GM18505 (cell line): ENCODE results near the gene POC1B.
A peak's percentile ranks its signal among the peaks of the same experiment; 100 is the strongest.

Source experiments
- ATAC-seq: cut with Tn5 transposase; IDR thresholded peaks from one replicate; pipeline ENCODE4 v1.9.1; 2021; ENCODE audit not compliant: unreplicated experiment
- POLR2A ChIP-seq: IDR thresholded peaks from 4 replicates; pipeline ENCODE4 v1.6.1; 2011; ENCODE audit warnings: borderline replicate concordance; ENCODE audit not compliant: insufficient read depth, insufficient read length; ENCODE audit errors: extremely low read depth

Gene POC1B

DNA sequence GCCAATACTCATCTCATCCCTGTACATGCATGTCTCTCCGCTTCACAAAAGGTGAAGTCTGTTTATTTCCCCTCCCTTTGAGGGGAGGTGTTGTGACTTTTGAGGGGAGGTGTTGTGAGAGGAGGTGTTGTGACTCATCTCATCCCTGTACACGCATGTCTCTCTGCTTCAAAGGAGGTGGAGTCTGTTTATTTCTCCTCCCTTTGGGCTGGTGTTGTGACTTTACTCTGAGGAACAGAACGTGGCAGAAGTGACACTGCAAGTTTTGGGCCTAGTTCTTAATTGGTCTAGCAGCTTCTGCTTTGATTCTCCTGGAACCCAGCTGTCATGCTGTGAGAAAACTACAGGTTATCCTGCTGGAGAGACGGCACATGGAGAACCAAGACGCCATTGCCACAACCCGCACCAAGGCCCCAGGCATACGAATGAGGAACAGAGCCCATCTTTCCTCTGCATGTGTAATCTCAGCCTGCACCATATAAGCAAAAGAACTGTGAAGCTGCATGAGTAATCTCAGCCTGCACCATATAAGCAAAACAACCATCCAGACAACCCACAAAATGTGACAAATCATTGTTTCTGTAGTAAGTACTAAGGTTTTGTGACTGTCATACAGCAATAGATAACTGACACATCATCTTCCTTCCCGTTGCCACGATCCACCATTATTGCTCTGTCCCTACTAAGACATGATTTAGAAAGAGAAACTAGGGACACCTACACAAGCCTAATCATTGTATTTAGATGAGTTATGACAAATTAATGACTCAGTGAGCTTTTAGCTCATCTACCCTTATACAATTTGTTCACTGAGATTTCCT lies 31.2 kb downstream of the POC1B start:
- peak; percentile 53 for ATAC-seq

DNA sequence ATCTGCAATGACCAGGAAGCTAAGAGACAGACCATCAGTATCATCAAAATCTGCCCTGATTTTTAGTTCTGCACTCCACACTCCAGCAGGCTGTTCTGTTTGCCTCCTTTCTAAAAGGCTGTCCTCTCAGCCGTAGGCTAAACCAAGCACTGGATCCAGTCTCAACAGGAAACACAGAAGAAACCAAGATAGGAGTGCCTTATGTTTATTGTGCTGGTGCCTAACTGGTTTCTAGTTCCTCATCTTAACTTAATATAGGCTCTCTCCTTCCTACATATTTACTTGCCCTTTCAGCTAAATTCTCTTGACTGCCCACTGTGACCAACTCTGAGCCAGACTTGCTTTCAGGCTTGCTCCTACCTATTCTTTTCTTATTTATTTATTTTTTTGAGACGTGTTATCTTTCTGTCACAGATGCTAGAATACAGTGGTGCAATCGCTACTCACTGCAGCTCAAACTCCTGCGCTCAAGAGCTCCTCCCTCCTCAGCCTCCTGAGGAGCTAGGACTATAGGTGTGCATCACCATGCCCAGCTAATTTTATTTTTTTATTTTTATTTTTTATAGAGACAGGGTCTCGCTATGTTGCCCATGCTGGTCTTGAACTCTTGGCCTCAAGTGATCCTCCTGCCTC lies 32.1 kb downstream of the POC1B start:
- peak; percentile 53 for ATAC-seq
- TF ChIP-seq POLR2A, result no peak

More for the DNA sequence above, 31.2 kb downstream of the POC1B start:
- TF ChIP-seq POLR2A, result no peak

DNA sequence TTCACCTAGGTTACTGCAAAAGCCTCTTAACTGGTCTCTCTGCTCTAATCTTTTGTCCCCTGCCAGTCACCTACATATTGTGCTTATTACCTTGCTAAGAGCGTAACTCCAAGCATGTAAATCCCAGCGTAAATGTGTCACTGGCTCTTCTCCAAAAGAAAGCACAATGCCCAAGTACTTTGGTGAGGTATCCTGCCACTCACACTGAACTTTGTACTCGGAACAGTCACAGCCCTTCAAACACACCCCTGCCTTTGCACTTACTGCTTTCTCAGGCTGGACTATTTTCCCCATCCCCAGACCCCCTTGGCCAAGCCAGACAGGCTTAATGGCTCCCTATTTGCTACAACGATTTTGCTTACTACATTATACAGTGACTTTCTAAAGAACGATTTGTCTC lies 33.0 kb downstream of the POC1B start:
- TF ChIP-seq POLR2A, result no peak
- ATAC-seq, result no peak

DNA sequence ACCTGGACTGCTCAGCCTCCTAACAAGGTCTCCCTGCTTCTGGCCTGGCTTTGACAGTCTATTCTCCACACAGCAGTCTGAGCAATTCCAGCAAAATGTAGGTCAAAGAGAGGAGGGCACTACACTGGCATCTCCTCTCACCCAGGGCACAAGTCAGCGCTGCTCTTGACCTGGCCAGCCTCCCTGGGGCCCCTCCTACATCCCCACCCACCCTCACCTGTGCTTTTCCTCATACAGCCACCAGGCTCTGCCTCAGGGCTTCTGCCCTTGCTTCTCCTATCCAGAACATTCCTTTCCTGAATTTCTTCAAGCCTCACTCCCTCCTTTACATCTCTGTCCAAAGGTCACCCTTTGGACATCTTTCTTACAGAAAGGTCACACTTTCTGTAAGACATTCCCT lies 34.9 kb downstream of the POC1B start:
- TF ChIP-seq POLR2A, result no peak
- no peak for ATAC-seq

- no peak for ATAC-seq
- TF ChIP-seq POLR2A, result no peak
Measured at GRCh38 chr12:89486264-89486663, 39.6 kb downstream of the POC1B start.

- ATAC-seq, result no peak
Measured at GRCh38 chr12:89484470-89484869, 41.4 kb downstream of the POC1B start.

DNA sequence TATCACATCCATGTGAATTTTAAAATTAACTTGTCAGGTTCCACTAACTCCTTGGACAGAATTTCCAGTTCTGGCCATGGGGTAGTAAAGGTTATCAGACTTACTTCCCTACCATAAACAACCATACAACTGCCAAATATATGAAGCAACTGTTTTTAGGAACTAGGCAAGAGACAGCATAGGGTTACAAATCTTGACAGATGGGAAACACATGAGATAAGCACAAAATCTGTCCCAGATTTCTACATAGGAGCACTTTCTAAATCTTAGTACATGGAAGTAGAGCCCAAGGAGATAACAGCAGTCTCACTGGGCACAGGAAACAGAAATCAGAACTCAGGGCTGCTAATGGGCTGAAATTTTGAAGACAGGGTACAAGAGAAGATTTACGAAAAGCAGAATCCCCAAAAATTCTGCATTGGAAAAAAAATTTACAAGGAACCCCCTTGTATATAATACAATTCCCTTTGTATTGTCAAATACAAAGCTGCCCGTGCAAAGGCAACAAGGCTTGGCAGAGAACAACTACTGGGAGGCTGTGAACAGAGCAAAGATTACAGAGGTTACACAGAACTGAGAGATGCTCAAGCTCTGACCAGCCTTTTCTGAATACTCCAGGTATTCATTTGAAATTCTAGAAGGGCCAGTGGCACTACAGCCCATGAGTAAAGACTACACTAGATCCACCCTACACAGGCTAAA lies 44.5 kb downstream of the POC1B start:
- TF ChIP-seq POLR2A, result no peak
- no peak for ATAC-seq

More at GRCh38 chr12:89484470-89484869, 41.4 kb downstream of the POC1B start:
- no peak for TF ChIP-seq POLR2A

- no peak for ATAC-seq
- no peak for TF ChIP-seq POLR2A
Measured at GRCh38 chr12:89479982-89480381, 45.9 kb downstream of the POC1B start.

DNA sequence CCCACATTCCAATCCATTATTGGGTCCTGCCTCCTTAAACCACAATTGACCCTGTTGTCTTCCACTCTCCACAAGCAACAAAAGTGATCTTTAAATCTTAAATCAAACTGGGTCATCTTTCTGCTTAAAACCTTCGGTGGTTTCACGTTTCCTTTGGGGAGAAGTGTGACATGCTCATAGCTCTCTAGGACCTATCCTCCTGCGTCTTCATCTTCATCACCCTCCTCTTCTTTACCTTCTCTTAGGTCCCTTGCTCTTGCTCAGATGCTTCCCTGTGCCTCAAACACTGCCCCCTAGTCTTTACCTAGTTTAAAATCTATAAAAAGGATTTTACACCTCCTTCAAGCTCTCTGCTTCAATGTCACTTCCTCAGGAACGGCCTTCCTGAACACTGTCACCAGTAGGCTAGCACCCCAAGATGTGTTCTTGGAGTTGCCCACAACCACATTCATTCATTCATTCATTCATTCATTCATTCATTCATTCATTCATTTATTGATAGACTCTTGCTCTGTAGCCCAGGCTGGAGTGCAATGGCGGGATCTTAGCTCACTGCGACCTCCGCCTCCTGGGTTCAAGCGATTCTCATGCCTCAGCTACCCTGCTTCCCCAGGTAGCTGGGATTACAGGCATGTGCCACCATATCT lies 48.1 kb downstream of the POC1B start:
- no peak for TF ChIP-seq POLR2A
- no peak for ATAC-seq

- ATAC-seq, result no peak
- TF ChIP-seq POLR2A, result no peak
Measured at GRCh38 chr12:89476904-89477595, 48.8 kb downstream of the POC1B start.

DNA sequence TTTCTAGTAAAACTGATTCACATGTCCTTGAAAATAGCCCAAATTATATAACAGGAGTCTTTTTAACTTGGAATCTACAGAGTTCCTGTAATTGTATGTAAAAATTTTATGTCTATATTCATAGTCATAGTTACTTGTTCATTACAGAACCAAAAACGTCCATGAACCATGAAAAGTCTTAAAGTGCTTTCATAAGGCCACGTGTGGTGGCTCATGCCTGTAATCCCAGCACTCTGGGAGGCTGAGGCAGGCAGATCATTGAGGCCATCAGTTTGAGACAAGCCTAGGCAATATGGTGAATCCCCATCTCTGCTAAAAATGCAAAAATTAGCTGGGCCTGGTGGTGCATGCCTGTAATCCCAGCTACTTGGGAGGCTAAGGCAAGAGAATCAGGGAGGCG lies 49.6 kb downstream of the POC1B start:
- ATAC-seq, result no peak
- no peak for TF ChIP-seq POLR2A

DNA sequence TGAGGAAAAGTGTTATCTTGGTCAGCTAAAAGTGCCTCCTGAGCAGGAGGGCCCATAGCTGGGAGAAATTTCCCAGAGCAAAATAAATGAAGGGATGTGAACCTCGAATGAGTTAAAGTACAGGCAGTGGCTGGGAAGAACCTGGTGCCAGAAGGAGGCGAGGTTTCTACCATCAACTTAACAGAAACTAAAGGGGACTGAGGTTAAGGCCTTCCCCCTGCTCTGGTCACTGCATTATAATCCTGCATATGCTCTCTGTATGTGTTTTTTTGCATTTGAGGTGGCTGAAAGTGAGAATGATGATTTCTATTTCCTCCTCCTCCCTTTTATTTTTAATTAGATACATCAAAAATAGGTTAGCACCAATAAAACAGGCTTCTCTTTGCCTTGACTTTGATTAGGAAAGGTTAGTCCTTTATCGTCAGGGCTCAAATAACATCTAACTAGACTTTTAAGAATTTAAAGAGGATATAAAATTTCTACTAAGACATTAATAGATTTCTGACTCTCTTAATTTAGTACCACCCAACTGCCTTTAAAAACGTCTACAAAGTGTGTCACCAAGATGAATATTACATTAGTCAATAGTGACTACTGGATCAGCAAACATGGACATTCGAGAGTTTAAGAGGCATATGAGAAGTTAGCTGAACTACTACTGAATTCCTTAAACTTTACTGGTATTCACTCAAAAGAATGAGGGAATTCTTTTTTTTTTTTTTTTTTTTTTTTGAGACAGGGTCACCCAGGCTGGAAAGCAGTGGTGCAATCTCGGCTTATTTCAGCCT lies 50.5 kb downstream of the POC1B start:
- no peak for ATAC-seq

More for the DNA sequence above, 50.5 kb downstream of the POC1B start:
- TF ChIP-seq POLR2A, result no peak
